ENCODE data around the gene PCDHB10.
"Not testable (repeated sequence)": the region's sequence is repeated elsewhere in the genome, so short reads cannot be mapped to it uniquely, and the experiment has no call there.

PCDHB10 gene

GRCh38 chr5:141192110-141192725 lies at the start of gene PCDHB10:
TSS of gene PCDHB10 (plus strand) at chr5:141192353. CDS start at chr5:141192553, 200 bp downstream.
- peak in 5 of 10 donors; percentile 39 to 93 (median 42) for DNase-seq
- intact Hi-C loops (cut with DNase I) = no loop called here

DNA sequence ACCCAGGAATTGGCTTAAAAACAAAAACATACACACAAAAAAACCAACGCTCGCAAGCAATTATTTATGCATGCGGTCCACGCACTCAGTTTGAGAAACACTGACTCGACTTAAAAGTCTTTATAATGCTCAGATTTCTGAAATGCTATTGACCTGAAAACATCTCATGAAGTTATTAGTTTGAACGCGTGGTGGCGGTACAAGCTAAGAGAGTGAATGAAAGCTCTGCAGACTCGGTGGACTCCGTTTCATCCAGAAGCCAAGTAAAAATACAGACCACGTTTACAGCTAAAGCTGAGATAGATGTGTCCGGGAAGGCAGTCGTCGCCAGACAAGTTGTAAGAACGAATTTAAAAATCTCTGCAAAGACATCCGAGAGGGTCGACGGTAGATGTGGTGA lies 42.3 kb upstream of the PCDHB10 start, which contains the start of gene PCDHB6:
Gene PCDHB6, plus strand, starts transcription at position 246 of the 400 bp plus-strand sequence. CDS start 201 bp downstream, outside the sequence.
- peak in 1 of 10 donors; percentile 67 for DNase-seq

DNA sequence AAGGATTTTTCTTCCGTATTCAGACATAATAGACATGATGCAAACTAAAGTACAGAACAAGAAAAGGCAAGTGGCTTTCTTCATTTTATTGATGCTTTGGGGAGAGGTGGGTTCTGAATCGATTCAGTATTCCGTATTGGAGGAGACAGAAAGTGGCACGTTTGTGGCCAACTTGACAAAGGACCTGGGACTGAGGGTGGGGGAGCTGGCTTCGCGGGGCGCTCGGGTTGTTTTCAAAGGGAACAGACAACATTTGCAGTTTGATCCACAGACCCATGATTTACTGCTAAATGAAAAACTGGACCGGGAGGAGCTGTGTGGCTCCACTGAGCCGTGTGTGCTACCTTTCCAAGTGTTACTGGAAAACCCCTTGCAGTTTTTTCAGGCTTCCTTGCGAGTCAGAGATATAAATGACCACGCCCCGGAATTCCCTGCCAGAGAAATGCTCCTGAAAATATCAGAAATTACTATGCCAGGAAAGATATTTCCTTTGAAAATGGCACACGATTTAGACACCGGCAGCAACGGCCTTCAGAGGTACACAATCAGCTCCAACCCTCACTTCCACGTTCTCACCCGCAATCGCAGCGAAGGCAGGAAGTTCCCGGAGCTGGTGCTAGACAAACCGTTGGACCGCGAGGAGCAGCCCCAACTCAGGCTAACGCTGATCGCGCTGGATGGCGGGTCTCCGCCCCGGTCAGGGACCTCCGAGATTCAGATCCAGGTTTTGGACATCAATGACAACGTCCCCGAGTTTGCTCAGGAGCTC lies 41.7 kb upstream of the PCDHB10 start:
- DNase-seq = no peak
- intact Hi-C loops (cut with DNase I) = no loop called here

More for the DNA sequence above, 42.3 kb upstream of the PCDHB10 start, which contains the start of gene PCDHB6:
- intact Hi-C loops (cut with DNase I) = no loop called here

DNA sequence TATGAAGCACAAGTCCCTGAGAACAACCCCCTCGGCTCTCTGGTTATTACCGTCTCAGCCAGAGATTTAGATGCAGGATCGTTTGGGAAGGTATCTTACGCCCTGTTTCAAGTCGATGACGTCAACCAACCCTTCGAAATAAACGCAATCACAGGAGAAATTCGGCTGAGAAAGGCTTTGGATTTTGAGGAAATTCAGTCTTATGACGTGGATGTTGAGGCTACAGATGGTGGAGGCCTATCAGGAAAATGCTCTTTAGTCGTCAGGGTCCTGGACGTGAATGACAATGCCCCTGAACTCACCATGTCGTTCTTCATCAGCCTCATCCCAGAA lies 41.2 kb upstream of the PCDHB10 start:
- intact Hi-C loops (cut with DNase I) = no loop called here
- no peak for DNase-seq

- intact Hi-C loops (cut with DNase I) = not testable (repeated sequence)
- peak in 1 of 10 donors; percentile 56 for DNase-seq
Measured at GRCh38 chr5:141151632-141152031, 40.5 kb upstream of the PCDHB10 start.

DNA sequence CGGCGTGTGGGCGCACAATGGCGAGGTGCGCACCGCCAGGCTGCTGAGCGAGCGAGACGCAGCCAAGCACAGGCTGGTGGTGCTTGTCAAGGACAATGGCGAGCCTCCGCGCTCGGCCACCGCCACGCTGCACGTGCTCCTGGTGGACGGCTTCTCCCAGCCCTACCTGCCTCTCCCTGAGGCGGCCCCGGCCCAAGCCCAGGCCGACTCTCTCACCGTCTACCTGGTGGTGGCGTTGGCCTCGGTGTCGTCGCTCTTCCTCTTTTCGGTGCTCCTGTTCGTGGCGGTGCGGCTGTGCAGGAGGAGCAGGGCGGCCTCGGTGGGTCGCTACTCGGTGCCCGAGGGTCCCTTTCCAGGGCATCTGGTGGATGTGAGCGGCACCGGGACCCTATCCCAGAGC lies 40.1 kb upstream of the PCDHB10 start:
- DNase-seq = peak in 1 of 10 donors; percentile 48
- intact Hi-C loops (cut with DNase I) = not testable (repeated sequence)

GRCh38 chr5:141155540-141156374 lies 36.4 kb upstream of the PCDHB10 start:
- DNase-seq = peak in 1 of 10 donors; percentile 43
- intact Hi-C loops (cut with DNase I) = no loop called here

GRCh38 chr5:141157356-141157755 lies 34.8 kb upstream of the PCDHB10 start:
- intact Hi-C loops (cut with DNase I) = not testable (repeated sequence)

GRCh38 chr5:141157901-141158300 lies 34.3 kb upstream of the PCDHB10 start:
- intact Hi-C loops (cut with DNase I) = not testable (repeated sequence)
- peak in 1 of 10 donors; percentile 46 for DNase-seq

More at GRCh38 chr5:141157356-141157755, 34.8 kb upstream of the PCDHB10 start:
- DNase-seq = peak in 2 of 10 donors; percentile 62 to 69

GRCh38 chr5:141172381-141173204 lies 19.6 kb upstream of the PCDHB10 start, which contains the start of gene PCDHB7:
TSS of gene PCDHB7 (plus strand) at chr5:141172644. CDS start at chr5:141172836, 192 bp downstream.
- DNase-seq = peak in 3 of 10 donors; percentile 17 to 54 (median 53)
- intact Hi-C loops (cut with DNase I) = no loop called here

DNA sequence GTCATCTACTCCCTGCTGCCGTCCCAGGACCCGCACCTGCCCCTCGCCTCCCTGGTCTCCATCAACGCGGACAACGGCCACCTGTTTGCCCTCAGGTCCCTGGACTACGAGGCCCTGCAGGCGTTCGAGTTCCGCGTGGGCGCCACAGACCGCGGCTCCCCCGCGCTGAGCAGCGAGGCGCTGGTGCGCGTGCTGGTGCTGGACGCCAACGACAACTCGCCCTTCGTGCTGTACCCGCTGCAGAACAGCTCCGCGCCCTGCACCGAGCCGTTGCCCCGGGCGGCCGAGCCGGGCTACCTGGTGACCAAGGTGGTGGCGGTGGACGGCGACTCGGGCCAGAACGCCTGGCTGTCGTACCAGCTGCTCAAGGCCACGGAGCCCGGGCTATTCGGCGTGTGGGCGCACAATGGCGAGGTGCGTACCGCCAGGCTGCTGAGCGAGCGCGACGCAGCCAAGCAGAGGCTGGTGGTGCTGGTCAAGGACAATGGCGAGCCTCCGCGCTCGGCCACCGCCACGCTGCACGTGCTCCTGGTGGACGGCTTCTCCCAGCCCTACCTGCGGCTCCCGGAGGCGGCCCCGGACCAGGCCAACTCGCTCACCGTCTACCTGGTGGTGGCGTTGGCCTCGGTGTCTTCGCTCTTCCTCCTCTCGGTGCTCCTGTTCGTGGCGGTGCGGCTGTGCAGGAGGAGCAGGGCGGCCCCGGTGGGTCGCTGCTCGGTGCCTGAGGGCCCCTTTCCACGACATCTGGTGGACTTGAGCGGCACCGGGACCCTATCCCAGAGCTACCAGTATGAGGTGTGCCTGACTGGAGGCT lies 17.7 kb upstream of the PCDHB10 start:
- peak in 1 of 10 donors; percentile 82 for DNase-seq
- intact Hi-C loops (cut with DNase I) = not testable (repeated sequence)

- intact Hi-C loops (cut with DNase I) = no loop called here
- DNase-seq = no peak
Measured at GRCh38 chr5:141175933-141176332, 16.2 kb upstream of the PCDHB10 start.

DNA sequence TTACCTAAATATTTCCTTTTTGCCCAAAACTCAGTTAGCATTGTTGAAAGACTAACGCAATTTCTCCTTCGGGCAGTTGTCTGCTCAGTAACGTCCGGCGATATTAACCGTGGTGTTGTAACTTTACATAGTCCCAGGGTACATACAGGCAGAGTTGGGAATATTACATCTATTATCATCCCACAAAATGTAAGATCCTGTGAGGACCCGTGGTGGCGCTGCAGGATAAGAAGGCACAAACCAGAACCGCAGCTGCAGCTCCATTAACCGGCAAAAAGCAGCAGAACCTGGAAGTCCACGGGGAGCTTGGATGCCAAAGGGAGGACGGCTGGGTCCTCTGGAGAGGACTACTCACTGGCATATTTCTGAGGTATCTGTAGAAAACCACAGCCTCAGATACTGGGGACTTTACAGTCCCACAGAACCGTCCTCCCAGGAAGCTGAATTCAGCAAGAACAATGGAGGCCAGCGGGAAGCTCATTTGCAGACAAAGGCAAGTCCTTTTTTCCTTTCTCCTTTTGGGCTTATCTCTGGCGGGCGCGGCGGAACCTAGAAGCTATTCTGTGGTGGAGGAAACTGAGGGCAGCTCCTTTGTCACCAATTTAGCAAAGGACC lies 14.5 kb upstream of the PCDHB10 start, which contains the start of gene PCDHB8:
Gene PCDHB8, plus strand, starts transcription at position 214 of the 615 bp plus-strand sequence. Its CDS starts 245 bp downstream, at position 459.
- intact Hi-C loops (cut with DNase I) = not testable (repeated sequence)

DNA sequence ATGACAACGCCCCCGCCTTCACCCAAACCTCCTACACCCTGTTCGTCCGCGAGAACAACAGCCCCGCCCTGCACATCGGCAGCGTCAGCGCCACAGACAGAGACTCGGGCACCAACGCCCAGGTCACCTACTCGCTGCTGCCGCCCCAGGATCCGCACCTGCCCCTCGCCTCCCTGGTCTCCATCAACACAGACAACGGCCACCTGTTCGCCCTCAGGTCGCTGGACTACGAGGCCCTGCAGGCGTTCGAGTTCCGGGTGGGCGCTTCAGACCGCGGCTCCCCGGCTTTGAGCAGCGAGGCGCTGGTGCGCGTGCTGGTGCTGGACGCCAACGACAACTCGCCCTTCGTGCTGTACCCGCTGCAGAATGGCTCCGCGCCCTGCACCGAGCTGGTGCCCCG lies 12.8 kb upstream of the PCDHB10 start:
- intact Hi-C loops (cut with DNase I) = not testable (repeated sequence)
- peak in 1 of 10 donors; percentile 79 for DNase-seq

More for the DNA sequence above, 14.5 kb upstream of the PCDHB10 start, which contains the start of gene PCDHB8:
- peak in 1 of 10 donors; percentile 41 for DNase-seq

DNA sequence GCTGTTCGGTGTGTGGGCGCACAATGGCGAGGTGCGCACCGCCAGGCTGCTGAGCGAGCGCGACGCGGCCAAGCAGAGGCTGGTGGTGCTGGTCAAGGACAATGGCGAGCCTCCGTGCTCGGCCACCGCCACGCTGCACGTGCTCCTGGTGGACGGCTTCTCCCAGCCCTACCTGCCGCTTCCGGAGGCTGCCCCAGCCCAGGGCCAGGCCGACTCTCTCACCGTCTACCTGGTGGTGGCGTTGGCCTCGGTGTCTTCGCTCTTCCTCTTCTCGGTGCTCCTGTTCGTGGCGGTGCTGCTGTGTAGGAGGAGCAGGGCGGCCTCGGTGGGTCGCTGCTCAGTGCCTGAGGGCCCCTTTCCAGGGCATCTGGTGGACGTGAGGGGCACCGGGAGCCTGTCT lies 12.3 kb upstream of the PCDHB10 start:
- intact Hi-C loops (cut with DNase I) = loop anchor here (10.0 kb wide), 1 partner anchor 385 kb away; no protein-coding TSS in a partner anchor
- DNase-seq = peak in 1 of 10 donors; percentile 55

- intact Hi-C loops (cut with DNase I) = loop anchor here (10.0 kb wide), 1 partner anchor 384 kb away; no protein-coding TSS in a partner anchor
- no peak for DNase-seq
Measured at GRCh38 chr5:141180313-141180712, 11.8 kb upstream of the PCDHB10 start.

DNA sequence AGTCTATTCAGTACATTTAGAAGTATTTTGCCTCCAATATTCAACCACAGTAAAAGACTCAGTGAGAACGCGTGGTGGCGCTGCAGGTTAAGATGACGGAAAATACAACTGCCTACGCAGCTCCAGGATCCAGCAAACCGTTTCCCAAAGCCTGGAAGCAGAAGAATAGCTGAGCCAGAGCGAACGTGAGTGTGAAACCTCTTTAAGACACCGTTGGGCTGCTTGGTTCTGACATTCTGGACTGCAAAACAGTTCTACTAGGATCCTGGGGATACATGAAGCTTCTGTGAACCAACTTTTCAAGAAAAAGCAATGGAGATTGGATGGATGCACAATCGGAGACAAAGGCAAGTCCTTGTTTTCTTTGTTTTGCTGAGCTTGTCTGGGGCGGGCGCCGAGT lies 9.9 kb upstream of the PCDHB10 start, which contains the start of gene PCDHB16:
Gene PCDHB16, plus strand, starts transcription at position 140 of the 400 bp plus-strand sequence. Its CDS starts 173 bp downstream, at position 313.
- DNase-seq = peak in 5 of 10 donors; percentile 27 to 90 (median 55)
- intact Hi-C loops (cut with DNase I) = loop anchor here (10.0 kb wide), 1 partner anchor 383 kb away; no protein-coding TSS in a partner anchor
